ENCODE measurements around the gene MGAT4A. TPM values are rescaled to one million over a fixed set of nuclear protein-coding genes. Genes with fewer than 3 reads are reported as not detected.

The MGAT4A gene
- total RNA-seq, 1 donor from 2014 or later: 8.0 TPM

DNA sequence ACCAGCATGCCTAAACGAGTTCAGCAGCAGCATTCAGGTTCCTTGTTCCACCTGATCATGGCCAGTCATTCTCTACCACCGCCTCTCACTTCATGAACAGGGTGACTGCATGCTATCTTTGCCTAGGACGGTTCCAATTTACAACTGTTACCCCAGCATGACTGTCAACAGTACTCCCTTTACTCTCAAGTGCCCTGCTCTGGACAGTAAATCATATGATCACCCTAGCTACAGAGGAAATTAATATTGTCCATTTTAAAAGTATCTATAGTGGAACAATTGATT is 25.7 kb downstream of the MGAT4A start:
- Histone ChIP-seq H3K4me3 (no peak overlapping the region), H3K36me3 (no peaks in the 10 kb centered on the region), H3K27ac (no peak overlapping the region), H3K27me3 (no peaks in the 10 kb centered on the region), H3K4me1 (peaks cover 5 to 50% of the 10 kb centered on the region in 2 donors), H3K9me3 (no peaks in the 10 kb centered on the region)
- no peak for DNase-seq (ENCODE audit: low spot score in 2 of 2)
- TF ChIP-seq, protein P1, sequence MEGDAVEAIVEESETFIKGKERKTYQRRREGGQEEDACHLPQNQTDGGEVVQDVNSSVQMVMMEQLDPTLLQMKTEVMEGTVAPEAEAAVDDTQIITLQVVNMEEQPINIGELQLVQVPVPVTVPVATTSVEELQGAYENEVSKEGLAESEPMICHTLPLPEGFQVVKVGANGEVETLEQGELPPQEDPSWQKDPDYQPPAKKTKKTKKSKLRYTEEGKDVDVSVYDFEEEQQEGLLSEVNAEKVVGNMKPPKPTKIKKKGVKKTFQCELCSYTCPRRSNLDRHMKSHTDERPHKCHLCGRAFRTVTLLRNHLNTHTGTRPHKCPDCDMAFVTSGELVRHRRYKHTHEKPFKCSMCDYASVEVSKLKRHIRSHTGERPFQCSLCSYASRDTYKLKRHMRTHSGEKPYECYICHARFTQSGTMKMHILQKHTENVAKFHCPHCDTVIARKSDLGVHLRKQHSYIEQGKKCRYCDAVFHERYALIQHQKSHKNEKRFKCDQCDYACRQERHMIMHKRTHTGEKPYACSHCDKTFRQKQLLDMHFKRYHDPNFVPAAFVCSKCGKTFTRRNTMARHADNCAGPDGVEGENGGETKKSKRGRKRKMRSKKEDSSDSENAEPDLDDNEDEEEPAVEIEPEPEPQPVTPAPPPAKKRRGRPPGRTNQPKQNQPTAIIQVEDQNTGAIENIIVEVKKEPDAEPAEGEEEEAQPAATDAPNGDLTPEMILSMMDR (IDR thresholded peaks at IDR 0.05): no peak
- intact Hi-C loops (cut with DNase I): no loop called here

- no peak for DNase-seq (ENCODE audit: low spot score in 2 of 2)
- Histone ChIP-seq H3K9me3 (no peaks in the 10 kb centered on the region), H3K4me1 (peaks cover 5 to 47% of the 10 kb centered on the region in 2 donors), H3K27me3 (no peaks in the 10 kb centered on the region), H3K27ac (no peak overlapping the region), H3K36me3 (no peaks in the 10 kb centered on the region), H3K4me3 (no peak overlapping the region)
- intact Hi-C loops (cut with DNase I): no loop called here
- TF ChIP-seq, protein P1 (IDR thresholded peaks at IDR 0.05): no peak
Observed at GRCh38 chr2:98704499-98705332, 26.2 kb downstream of the MGAT4A start.

DNA sequence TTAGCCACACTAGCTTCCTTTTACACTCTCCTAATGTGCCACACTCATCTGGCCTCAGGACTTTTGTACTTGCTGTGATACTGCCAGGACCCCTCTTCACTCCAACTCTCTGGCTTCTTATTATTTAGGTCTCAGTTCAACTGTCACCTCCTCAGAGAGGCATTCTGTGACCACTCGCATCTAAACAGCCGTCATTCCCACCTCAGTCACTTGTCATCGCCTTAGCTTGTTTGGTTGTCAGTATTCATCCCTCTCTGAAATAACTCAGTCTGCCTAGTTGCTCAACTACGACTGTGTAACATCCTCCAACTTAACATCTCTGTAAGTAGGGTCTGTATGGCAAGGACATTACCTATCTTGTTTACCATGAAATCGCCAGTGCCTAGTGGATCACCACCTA is 27.2 kb downstream of the MGAT4A start:
- Histone ChIP-seq H3K27ac (no peak overlapping the region), H3K36me3 (no peaks in the 10 kb centered on the region), H3K27me3 (no peaks in the 10 kb centered on the region), H3K4me3 (no peak overlapping the region), H3K4me1 (peaks cover 2 to 42% of the 10 kb centered on the region in 2 donors), H3K9me3 (no peaks in the 10 kb centered on the region)
- intact Hi-C loops (cut with DNase I): no loop called here
- TF ChIP-seq, protein P1 (IDR thresholded peaks at IDR 0.05): no peak
- no peak for DNase-seq (ENCODE audit: low spot score in 2 of 2)

DNA sequence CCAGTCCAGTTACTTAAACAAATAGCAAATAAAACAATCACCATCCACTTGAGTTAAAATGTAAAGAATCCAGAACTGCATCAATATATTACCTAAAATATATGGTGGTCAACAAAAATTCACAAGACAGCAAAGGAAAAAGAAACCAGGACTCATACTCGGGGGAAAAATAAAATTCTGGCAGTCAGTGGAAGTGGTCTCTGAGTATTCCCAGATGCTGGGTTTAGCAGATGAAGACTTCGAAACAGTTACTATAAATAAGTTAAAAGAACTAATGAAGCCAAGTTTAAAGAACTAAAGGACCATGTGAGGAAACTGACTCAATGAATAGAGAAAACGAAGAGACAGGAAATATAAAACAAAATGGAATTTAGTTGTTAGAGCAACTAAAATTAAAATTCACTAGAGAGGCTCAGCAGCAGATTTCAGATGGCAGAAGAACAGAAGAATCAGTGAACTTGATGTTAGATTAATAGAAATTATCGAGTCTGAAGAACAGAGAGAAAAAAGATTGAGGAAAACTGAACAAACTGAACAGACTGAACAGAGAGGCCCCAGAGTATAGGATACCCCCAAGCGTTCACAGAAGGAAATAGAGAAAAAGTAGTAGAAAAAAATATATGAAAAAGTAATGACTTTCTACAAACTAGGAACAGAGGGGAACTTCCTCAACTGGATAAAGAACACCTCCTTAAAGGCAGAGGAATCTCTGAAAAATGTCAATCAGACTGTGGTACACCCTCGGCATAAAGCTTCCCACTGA is 27.9 kb downstream of the MGAT4A start:
- no peaks in the 10 kb centered on the region for H3K27me3 ChIP-seq
- DNase-seq (ENCODE audit: low spot score in 2 of 2): no peak
- H3K36me3 ChIP-seq: no peaks in the 10 kb centered on the region
- TF ChIP-seq, protein P1 (IDR thresholded peaks at IDR 0.05): no peak
- H3K4me1 ChIP-seq: peaks cover 2 to 41% of the 10 kb centered on the region in 2 donors
- H3K9me3 ChIP-seq: no peaks in the 10 kb centered on the region
- H3K4me3 ChIP-seq: peak overlapping the region in 1 of 2 donors; percentile 3
- intact Hi-C loops (cut with DNase I): no loop called here
- peak overlapping the region; percentile 67 to 82 for H3K27ac ChIP-seq

GRCh38 chr2:98702127-98702802 is 28.7 kb downstream of the MGAT4A start:
- TF ChIP-seq, protein P1 (IDR thresholded peaks at IDR 0.05): no peak
- DNase-seq (ENCODE audit: low spot score in 2 of 2): no peak
- H3K27me3 ChIP-seq: no peaks in the 10 kb centered on the region
- intact Hi-C loops (cut with DNase I): no loop called here
- no peak overlapping the region for H3K4me3 ChIP-seq
- H3K9me3 ChIP-seq: no peaks in the 10 kb centered on the region
- peak overlapping the region; percentile 67 to 82 for H3K27ac ChIP-seq
- peaks cover 2 to 36% of the 10 kb centered on the region in 2 donors for H3K4me1 ChIP-seq
- H3K36me3 ChIP-seq: no peaks in the 10 kb centered on the region
